T-helper 2 cell treated with Interferon-gamma antibody and Interleukin-4, amounts not matched to agents 5 μg/mL and 100 μg/mL, for 36 hours (primary cell): ENCODE results near the gene JAM2.
"Not testable (repeated sequence)": the region's sequence is repeated elsewhere in the genome, so short reads cannot be mapped to it uniquely, and the experiment has no call there.

Experiments used
- DNase-seq: peaks from one replicate; pipeline ENCODE4 v3.0.0; 2021; ENCODE audit warnings: low spot score
- H3K27ac Mint-ChIP-seq: one replicate; pipeline ENCODE4 v1.8.0; 2021; ENCODE audit warnings: mild to moderate bottlenecking, mixed read lengths
- H3K27me3 Mint-ChIP-seq: one replicate; pipeline ENCODE4 v1.8.0; 2021; ENCODE audit warnings: low read depth, mixed read lengths
- H3K36me3 Mint-ChIP-seq: one replicate; pipeline ENCODE4 v1.8.0; 2021; ENCODE audit warnings: low read depth, mixed read lengths
- H3K4me1 Mint-ChIP-seq: one replicate; pipeline ENCODE4 v1.8.0; 2021; ENCODE audit warnings: low read depth, mixed read lengths
- H3K4me3 Mint-ChIP-seq: one replicate; pipeline ENCODE4 v1.8.0; 2022; ENCODE audit warnings: mild to moderate bottlenecking, moderate library complexity, mixed read lengths
- H3K9me3 Mint-ChIP-seq: one replicate; pipeline ENCODE4 v1.8.0; 2021; ENCODE audit warnings: mixed read lengths

Gene JAM2

GRCh38 chr21:25638660-25639550, at the start of gene JAM2:
Gene JAM2, plus strand, starts transcription at chr21:25639258. Its CDS starts 564 bp downstream, at chr21:25639822.
- Mint-ChIP-seq H3K4me1 (peaks cover 18% of the 10 kb centered on the region), H3K9me3 (no peaks in the 10 kb centered on the region), H3K4me3 (peak within 1 kb of the TSS; percentile 79), H3K36me3 (no peaks in the 10 kb centered on the region), H3K27me3 (peaks cover 41% of the 10 kb centered on the region), H3K27ac (no peak within 1 kb of the TSS)
- DNase-seq = peak; percentile 59

GRCh38 chr21:25589887-25590286, 49.2 kb upstream of the JAM2 start:
- Mint-ChIP-seq H3K27ac (no peak overlapping the region), H3K4me1 (peaks cover 7% of the 10 kb centered on the region), H3K36me3 (peaks cover 64% of the 10 kb centered on the region), H3K27me3 (no peaks in the 10 kb centered on the region), H3K4me3 (no peak overlapping the region), H3K9me3 (no peaks in the 10 kb centered on the region)
- DNase-seq = no peak

- no peaks in the 10 kb centered on the region for H3K27me3 Mint-ChIP-seq
- H3K4me3 Mint-ChIP-seq = peak within 1 kb of the TSS; percentile 100
- peak within 1 kb of the TSS; percentile 98 for H3K27ac Mint-ChIP-seq
- no peaks in the 10 kb centered on the region for H3K9me3 Mint-ChIP-seq
- DNase-seq = peak; percentile 89
- peaks cover 26% of the 10 kb centered on the region for H3K4me1 Mint-ChIP-seq
- peaks cover 21% of the 10 kb centered on the region for H3K36me3 Mint-ChIP-seq
Measured at GRCh38 chr21:25607151-25608043, 31.7 kb upstream of the JAM2 start, which contains the start of gene MRPL39. Gene MRPL39, minus strand, starts transcription at chr21:25607481. Its CDS starts 6 bp downstream, at chr21:25607475.

DNA sequence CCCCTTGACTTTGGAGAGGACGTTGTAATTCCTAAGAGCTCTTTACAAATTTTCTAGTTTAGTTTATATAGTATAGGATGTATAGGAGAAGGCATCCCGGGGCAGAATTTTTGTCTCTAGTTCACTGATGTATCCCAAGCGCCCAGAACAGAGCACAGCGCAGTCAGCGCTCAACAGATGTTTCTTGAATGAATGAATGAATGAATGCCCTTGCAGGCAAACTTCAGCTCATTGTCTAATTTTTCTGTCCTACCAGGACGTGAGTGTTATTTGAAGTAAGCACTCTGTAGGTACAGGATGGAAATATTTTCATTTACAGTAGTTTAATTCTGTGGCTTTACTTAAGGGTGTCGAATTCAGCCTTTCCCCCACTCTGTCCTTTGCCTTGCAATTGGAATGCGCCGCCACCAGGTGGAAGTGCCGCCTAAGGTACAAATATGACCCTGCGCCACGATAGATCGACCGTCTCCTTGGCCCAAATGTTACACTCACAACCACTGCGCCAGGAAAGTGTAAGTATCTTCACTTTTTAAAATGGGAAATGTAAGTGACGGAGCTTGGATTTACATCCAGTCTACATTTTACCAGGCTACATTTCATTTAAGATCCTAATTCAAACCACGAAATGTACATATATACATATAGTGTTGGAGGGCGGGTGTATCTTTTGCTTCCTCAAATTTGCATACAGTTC, 30.9 kb upstream of the JAM2 start:
- DNase-seq = peak; percentile 70
- Mint-ChIP-seq H3K4me1 (peaks cover 22% of the 10 kb centered on the region), H3K36me3 (peaks cover 15% of the 10 kb centered on the region), H3K27ac (peak overlapping the region; percentile 98), H3K9me3 (no peaks in the 10 kb centered on the region), H3K27me3 (peaks cover 3% of the 10 kb centered on the region), H3K4me3 (peak overlapping the region; percentile 100)

DNA sequence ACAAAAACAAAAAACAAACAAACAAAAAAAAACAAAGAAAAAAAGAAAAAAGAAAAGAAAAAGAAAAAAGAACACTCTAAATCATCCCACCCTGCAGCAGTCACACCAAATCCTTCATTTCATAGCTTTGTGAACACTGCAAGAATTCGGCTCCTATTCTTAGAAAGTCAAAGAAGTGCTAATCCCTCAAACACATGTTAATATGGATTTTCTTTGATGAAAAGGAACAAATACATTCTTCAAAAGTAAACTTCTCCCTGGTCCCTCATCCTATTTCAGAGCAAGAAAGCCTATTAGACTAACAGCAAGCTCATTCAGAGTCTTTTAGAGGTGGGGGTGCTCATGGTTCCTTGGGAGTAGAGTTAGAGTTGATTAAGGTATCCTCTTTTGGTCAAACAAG, 24.6 kb upstream of the JAM2 start:
- H3K4me3 Mint-ChIP-seq = no peak overlapping the region
- H3K9me3 Mint-ChIP-seq = no peaks in the 10 kb centered on the region
- no peak for DNase-seq
- H3K36me3 Mint-ChIP-seq = no peaks in the 10 kb centered on the region
- H3K4me1 Mint-ChIP-seq = no peaks in the 10 kb centered on the region
- peaks cover 12% of the 10 kb centered on the region for H3K27me3 Mint-ChIP-seq
- H3K27ac Mint-ChIP-seq = no peak overlapping the region

GRCh38 chr21:25615880-25616279, 23.2 kb upstream of the JAM2 start:
- Mint-ChIP-seq H3K27ac (no peak overlapping the region), H3K9me3 (no peaks in the 10 kb centered on the region), H3K4me1 (no peaks in the 10 kb centered on the region), H3K27me3 (peaks cover 13% of the 10 kb centered on the region), H3K4me3 (no peak overlapping the region), H3K36me3 (no peaks in the 10 kb centered on the region)
- DNase-seq = no peak

DNA sequence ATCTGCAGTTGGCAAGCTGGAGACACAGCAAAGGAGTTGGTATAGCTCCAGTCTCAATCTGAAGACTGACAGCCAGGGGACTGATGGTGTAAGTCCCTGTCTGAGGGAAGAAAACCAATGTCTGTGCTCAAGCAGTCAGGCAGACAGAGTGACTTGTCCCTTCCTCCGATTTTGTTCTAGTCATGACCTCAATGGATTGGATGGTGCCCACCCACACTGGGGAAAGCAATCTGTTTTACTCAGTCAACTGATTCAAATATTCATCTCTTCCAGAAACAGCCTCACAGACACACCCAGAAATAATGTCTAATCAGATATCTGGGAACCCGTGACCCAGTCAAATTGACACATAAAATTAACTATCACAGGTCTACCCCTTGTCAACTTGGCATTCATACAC, 19.9 kb upstream of the JAM2 start:
- Mint-ChIP-seq H3K4me1 (no peaks in the 10 kb centered on the region), H3K4me3 (no peak overlapping the region)

DNA sequence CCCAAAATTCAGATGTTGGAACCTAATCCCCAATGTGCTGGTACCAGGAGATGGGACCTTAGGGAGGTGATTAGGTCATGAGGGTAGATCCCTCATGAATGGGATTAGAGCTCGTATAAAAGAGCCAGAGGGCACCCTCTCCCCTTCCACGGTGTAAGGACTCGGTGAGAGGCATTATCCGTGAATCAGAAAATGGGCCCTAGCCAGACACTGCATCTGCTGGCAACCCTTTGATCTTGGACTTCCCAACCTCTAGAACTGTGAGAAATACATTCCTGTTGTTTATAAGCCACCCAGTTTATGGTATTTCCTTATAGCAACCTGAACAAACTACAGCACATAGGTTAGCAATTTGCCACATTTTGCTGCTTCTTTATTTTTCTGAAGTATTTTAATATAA, 14.5 kb upstream of the JAM2 start:
- no peaks in the 10 kb centered on the region for H3K9me3 Mint-ChIP-seq
- peaks cover 7% of the 10 kb centered on the region for H3K27me3 Mint-ChIP-seq
- H3K4me3 Mint-ChIP-seq = no peak overlapping the region
- DNase-seq = no peak
- H3K4me1 Mint-ChIP-seq = no peaks in the 10 kb centered on the region
- no peak overlapping the region for H3K27ac Mint-ChIP-seq
- H3K36me3 Mint-ChIP-seq = no peaks in the 10 kb centered on the region

More for the DNA sequence above, 19.9 kb upstream of the JAM2 start:
- H3K9me3 Mint-ChIP-seq = no peaks in the 10 kb centered on the region
- peaks cover 10% of the 10 kb centered on the region for H3K27me3 Mint-ChIP-seq
- H3K36me3 Mint-ChIP-seq = no peaks in the 10 kb centered on the region
- no peak for DNase-seq
- no peak overlapping the region for H3K27ac Mint-ChIP-seq

- Mint-ChIP-seq H3K27ac (no peak overlapping the region), H3K36me3 (no peaks in the 10 kb centered on the region), H3K9me3 (no peaks in the 10 kb centered on the region), H3K27me3 (peaks cover 6% of the 10 kb centered on the region), H3K4me1 (no peaks in the 10 kb centered on the region), H3K4me3 (no peak overlapping the region)
- no peak for DNase-seq
Measured at GRCh38 chr21:25625036-25625435, 14.0 kb upstream of the JAM2 start.

DNA sequence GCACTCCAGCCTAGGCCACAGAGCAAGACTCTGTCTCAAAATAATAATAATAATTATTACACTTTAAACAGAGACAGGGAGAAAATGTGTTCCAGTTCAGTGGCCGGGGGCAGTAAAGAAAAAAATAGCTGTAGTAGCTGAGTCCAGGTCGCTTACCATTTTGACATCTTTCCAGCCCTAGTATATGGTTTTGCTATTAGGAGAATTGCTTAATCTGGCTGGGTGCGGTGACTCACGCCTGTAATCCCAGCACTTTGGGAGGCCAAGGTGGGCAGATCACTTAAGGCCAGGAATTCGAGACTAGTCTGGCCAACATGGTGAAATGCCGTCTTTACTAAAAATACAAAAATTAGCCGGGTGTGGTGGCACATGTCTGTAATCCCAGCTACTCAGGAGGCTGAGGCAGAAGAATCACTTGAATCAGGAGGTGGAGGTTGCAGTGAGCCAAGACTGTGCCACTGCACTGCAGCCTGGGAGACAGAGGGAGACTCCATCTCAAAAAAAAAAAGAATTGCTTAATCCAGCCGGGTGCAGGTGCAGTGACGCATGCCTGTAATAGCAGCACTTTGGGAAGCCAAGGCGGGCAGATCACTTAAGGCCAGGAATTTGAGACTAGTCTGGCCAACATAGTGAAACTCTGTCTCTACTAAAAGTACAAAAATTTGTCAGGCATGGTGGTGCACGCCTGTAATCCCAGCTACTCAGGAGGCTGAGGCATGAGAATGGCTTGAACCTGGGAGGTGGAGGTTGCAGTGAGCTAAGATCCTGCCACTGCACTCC, 13.1 kb upstream of the JAM2 start:
- not testable (repeated sequence) for H3K9me3 Mint-ChIP-seq, H3K27me3 Mint-ChIP-seq, H3K4me3 Mint-ChIP-seq, H3K36me3 Mint-ChIP-seq, H3K27ac Mint-ChIP-seq, DNase-seq, H3K4me1 Mint-ChIP-seq

- Mint-ChIP-seq H3K27ac (no peak overlapping the region), H3K4me1 (no peaks in the 10 kb centered on the region), H3K36me3 (no peaks in the 10 kb centered on the region), H3K4me3 (no peak overlapping the region), H3K9me3 (no peaks in the 10 kb centered on the region), H3K27me3 (peaks cover 6% of the 10 kb centered on the region)
- DNase-seq = no peak
Measured at GRCh38 chr21:25626757-25627156, 12.3 kb upstream of the JAM2 start.

- H3K4me3 Mint-ChIP-seq = no peak overlapping the region
- peaks cover 4% of the 10 kb centered on the region for H3K4me1 Mint-ChIP-seq
- H3K27me3 Mint-ChIP-seq = peaks cover 5% of the 10 kb centered on the region
- H3K9me3 Mint-ChIP-seq = no peaks in the 10 kb centered on the region
- no peak overlapping the region for H3K27ac Mint-ChIP-seq
- H3K36me3 Mint-ChIP-seq = no peaks in the 10 kb centered on the region
- no peak for DNase-seq
Measured at GRCh38 chr21:25632296-25632695, 6.8 kb upstream of the JAM2 start.

- no peaks in the 10 kb centered on the region for H3K9me3 Mint-ChIP-seq
- H3K4me3 Mint-ChIP-seq = no peak overlapping the region
- no peak for DNase-seq
- H3K27ac Mint-ChIP-seq = no peak overlapping the region
- peaks cover 21% of the 10 kb centered on the region for H3K27me3 Mint-ChIP-seq
- H3K36me3 Mint-ChIP-seq = no peaks in the 10 kb centered on the region
- H3K4me1 Mint-ChIP-seq = peaks cover 13% of the 10 kb centered on the region
Measured at GRCh38 chr21:25635310-25635709, 3.7 kb upstream of the JAM2 start.
